ENCODE data around the gene NAB2.
"Not testable (repeated sequence)": the region's sequence is repeated elsewhere in the genome, so short reads cannot be mapped to it uniquely, and the experiment has no call there.

- TF ChIP-seq REST (IDR thresholded peaks at IDR 0.05; ENCODE audit: borderline replicate concordance); REST (CRISPR knock-in tag; IDR thresholded peaks at IDR 0.05; ENCODE audit: low read depth); POLR2A (conservative IDR thresholded peaks at IDR 0.05); NFE2L1 (tag; IDR thresholded peaks at IDR 0.05; ENCODE audit: borderline replicate concordance, low read depth); ZBTB2 (IDR thresholded peaks at IDR 0.05); CTCF (IDR thresholded peaks at IDR 0.05 in 2 of 3, conservative IDR thresholded peaks at IDR 0.05 in 1 of 3; ENCODE audit: insufficient read depth in 2 of 3, low read depth in 1 of 3, low read length in 3 of 3); RCOR1 (IDR thresholded peaks at IDR 0.05; ENCODE audit: borderline replicate concordance in 1 of 2, low read depth in 2 of 2, low read length in 2 of 2); FOS (IDR thresholded peaks at IDR 0.05; ENCODE audit: extremely low read depth, insufficient read length); STAT5A (IDR thresholded peaks at IDR 0.05; ENCODE audit: borderline replicate concordance, low read length); KAT8 (IDR thresholded peaks at IDR 0.05; ENCODE audit: low read depth); THRAP3 (IDR thresholded peaks at IDR 0.05; ENCODE audit: borderline replicate concordance); YY1 (IDR thresholded peaks at IDR 0.05; ENCODE audit: borderline replicate concordance in 1 of 3, control insufficient read depth in 1 of 3, extremely low read depth in 1 of 3, insufficient read depth in 3 of 3, insufficient read length in 1 of 3, insufficient replicate concordance in 2 of 3, low read depth in 1 of 3, low read length in 2 of 3); ZNF274 (IDR thresholded peaks at IDR 0.05; ENCODE audit: borderline replicate concordance, low read depth, low read length); SRF (CRISPR knock-in tag; IDR thresholded peaks at IDR 0.05); CEBPZ (IDR thresholded peaks at IDR 0.05; ENCODE audit: borderline replicate concordance, low read depth, low read length): not testable (repeated sequence)
Observed at GRCh38 chr12:57053901-57054300, 35.0 kb upstream of the NAB2 start.

Measured in K562 (cell line).